GM19099 (cell line): ENCODE results near the gene SNX14.

Source experiments
- POLR2A ChIP-seq: IDR thresholded peaks from 3 replicates; pipeline ENCODE4 v1.6.1; 2011; ENCODE audit warnings: low read depth; ENCODE audit not compliant: insufficient read length; ENCODE audit errors: extremely low read depth

Gene SNX14

GRCh38 chr6:85547719-85548118, 45.9 kb downstream of the SNX14 start:
- TF ChIP-seq POLR2A = no peak

GRCh38 chr6:85544776-85545175, 48.9 kb downstream of the SNX14 start:
- no peak for TF ChIP-seq POLR2A

- TF ChIP-seq POLR2A = no peak
Observed at GRCh38 chr6:85537055-85537494, 56.6 kb downstream of the SNX14 start.

- TF ChIP-seq POLR2A = no peak
Observed at GRCh38 chr6:85516168-85516567, 77.5 kb downstream of the SNX14 start.

- no peak for TF ChIP-seq POLR2A
Observed at GRCh38 chr6:85506441-85507093, 87.1 kb downstream of the SNX14 start.

DNA sequence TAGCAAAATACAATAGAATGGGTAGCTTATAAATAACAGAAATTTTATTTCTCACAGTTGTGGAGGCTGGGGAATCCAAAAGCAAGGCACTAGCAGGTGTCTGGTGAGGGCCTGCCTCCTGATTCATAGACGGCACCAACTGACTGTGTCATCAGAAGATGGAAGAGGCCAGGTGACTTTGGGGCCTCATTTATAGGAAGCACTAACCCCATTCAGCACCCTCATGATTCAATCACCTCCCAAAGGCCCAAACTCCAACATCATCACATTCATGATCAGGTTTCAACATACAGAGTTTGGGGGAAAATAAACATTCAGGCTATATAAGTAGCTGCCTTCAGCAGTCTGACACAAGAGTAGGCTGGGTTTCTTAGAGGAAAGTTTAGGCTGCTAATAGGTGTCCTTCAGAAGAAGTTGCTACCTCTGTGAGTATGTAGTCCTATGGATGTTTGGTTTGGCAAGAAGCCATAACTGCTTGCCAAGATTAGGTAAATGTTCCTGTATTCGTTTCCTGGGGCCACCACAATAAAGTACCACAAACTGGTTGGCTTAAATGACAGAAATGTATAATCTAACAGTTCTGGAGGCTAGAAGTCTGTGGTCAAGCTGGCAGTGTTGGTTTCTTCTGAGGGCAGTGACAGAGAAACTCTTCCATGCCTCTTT, 94.9 kb downstream of the SNX14 start:
- TF ChIP-seq POLR2A = no peak

DNA sequence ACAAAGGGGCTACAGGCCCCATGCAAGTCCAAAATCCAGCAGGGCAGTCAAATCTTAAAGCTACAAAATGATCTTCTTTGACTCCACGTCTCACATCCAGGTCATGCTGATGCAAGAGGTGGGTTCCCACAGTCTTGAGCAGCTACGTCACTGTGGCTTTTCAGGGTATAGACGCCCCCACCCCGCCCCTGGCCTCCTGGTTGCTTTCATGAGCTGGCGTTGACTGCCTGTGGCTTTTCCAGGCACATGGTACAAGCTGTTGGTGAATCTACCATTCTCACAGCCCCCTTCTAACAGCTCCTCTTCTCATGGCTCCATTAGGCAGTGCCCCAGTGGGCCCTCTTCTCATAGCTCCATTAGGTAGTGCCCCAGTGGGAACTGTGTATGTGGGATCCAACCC, 96.8 kb downstream of the SNX14 start:
- no peak for TF ChIP-seq POLR2A

DNA sequence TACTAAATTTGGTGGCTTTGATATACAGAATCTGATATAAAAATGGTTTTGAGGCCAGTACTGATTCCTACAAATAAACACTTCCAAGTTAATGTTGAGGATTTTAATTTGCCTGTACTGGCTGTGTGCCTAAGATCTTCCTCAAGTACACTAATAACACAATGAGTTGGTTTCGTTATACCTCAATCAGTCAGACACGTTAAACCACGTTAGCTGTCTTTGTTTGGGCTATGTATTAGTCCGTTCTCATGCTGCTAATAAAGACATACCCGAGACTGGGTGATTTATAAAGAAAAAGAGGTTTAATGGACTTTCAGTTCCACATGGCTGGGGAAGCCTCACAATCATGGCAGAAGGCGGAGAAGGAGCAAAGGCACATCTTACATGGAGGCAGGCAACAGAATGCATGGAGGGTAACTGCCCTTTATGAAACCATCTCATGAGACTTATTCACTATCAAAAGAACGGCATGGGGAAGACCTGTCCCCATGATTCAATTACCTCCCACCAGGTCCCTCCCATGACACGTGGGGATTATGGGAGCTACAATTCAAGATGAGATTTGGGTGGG, 97.6 kb downstream of the SNX14 start:
- no peak for TF ChIP-seq POLR2A

DNA sequence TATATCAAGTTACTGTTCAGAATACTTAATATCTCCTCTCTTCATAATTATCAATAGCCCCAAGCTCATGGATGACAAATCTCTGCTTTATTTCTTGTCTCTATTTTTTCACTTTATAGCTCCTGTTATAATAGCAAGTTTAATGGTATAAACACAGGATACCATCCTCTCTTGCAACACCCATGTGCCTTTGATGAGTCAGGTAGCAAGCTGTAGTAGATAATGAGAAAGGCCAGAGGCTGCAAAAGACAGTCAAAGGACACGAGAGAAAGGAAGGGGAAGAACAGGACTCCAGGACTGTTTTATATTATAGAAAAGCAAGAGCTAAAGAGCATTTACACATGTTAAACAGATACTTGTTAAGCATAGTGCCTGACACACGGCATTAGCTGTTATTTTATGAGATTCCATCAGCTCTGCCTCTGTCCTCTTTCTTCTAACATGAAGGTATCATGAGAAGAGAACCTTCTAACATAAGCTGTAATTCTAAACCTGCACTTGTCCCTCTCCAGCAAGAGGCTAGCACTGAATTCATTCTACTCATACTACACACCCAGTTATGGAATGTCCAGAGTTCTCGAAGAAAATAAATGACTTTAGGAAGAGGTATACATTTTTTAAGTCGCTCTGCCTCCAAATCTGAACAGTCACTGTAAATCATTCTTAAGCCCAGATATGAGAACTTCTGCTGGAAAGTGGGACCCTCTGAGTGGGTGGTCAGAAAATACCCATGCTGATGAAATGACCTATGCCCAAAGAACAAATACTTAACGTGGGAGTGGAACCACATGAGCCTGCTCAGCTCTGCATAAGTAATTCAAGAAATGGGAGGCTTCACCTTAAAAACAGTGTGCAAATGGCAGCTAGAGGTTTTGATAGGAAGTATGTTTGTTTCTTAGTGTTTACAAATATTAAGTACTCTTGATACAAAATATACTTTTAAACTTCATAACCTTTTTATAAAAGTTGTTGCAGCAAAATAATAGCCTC, 98.8 kb downstream of the SNX14 start:
- TF ChIP-seq POLR2A = no peak

DNA sequence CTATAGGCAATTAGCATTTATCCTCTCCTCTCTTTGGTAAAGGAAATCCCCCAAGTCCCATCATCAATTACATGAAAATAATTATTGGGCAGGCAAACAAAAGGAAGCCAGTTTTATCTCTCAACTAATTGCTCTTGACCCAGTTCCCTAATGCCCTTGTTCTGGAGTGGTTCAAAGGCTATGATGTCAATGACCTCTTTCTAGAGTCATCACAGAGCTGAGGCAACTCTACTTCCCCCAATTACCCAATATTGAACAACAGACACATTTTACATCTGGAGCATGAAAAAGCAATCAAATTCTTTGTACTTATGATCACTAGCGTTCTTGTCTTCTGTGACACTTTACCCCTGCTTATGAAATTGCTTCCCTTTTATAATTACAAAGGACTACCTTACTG, 100.3 kb downstream of the SNX14 start:
- no peak for TF ChIP-seq POLR2A

GRCh38 chr6:85490516-85491248, 103.0 kb downstream of the SNX14 start:
- no peak for TF ChIP-seq POLR2A

DNA sequence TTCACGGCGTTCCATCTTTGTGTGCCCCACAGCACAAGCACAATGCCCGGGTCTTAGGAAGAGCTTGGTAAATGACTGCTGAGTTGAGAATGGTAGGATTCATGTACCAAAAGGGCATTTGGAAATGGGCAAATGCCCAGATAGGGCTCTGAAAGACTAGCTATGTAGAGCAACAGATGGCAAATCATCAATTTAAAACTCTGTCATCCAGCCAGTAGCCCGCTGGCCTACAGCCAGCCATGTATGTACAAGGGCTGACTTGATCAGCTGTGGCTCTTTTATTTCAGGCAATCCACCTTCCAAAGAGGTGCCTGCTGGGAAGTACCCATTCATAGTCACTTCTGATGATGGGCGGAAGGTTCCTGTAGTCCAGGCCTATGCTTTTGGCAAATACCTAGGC, 108.7 kb downstream of the SNX14 start:
- TF ChIP-seq POLR2A = no peak

- TF ChIP-seq POLR2A = no peak
Observed at GRCh38 chr6:85483846-85484245, 109.8 kb downstream of the SNX14 start.

- TF ChIP-seq POLR2A = no peak
Observed at GRCh38 chr6:85482905-85483700, 110.6 kb downstream of the SNX14 start.
